PC-3 (cell line): Measurements from ENCODE around the gene RBMS3.

ENCODE experiments used
- EZH2 ChIP-seq: fragments of 300-600 bp; sonication (generic); IDR thresholded peaks from one replicate; pipeline ENCODE4 v1.6.1; 2017; ENCODE audit warnings: antibody characterized with exemption, mild to moderate bottlenecking, low read length; ENCODE audit not compliant: unreplicated experiment
- EZH2phosphoT487 ChIP-seq: fragments of 300-600 bp; sonication (generic); IDR thresholded peaks from 2 replicates; pipeline ENCODE4 v1.6.1; 2018; ENCODE audit warnings: mild to moderate bottlenecking, antibody characterized with exemption, low read length, borderline replicate concordance
- TF ChIP-seq, protein P1 (sequence below): fragments of 300-600 bp; sonication (generic); conservative IDR thresholded peaks from 2 replicates; pipeline ENCODE4 v1.5.1; 2017; ENCODE audit warnings: antibody characterized with exemption, low read depth, mild to moderate bottlenecking, low read length

DNA sequence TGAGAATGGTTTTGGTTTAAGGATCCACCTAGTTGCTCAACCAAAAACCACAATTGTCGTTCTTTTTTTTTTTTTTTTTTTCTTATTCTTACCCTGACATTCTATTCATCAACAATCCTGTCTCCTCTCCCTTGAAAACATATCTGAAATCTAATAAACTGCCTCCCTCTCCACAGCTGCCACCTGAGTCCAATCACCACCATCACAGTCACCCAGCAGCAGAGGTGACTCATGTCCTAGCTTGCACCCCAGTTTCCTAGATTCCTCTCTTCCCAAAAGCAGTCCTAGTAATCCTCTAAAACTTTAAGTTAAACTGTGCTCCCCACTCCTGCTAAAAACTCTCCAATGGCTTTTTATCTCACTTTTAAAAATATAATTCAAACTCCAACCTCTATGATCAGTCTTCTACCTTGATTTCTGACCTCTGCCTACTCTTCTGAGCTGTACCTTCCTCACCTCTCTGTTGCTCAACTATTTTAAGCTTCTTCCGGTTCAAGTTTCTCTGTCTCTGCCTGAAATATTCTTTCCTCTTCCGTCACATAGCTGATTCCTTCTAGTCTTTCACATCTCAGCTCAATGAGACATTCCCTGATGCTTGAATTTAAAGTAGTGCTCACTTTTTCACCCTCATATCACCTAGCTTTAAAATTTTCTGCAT, 33.7 kb upstream of the RBMS3 start:
- TF ChIP-seq EZH2 (no peak), EZH2phosphoT487 (no peak)
- TF ChIP-seq, protein P1, sequence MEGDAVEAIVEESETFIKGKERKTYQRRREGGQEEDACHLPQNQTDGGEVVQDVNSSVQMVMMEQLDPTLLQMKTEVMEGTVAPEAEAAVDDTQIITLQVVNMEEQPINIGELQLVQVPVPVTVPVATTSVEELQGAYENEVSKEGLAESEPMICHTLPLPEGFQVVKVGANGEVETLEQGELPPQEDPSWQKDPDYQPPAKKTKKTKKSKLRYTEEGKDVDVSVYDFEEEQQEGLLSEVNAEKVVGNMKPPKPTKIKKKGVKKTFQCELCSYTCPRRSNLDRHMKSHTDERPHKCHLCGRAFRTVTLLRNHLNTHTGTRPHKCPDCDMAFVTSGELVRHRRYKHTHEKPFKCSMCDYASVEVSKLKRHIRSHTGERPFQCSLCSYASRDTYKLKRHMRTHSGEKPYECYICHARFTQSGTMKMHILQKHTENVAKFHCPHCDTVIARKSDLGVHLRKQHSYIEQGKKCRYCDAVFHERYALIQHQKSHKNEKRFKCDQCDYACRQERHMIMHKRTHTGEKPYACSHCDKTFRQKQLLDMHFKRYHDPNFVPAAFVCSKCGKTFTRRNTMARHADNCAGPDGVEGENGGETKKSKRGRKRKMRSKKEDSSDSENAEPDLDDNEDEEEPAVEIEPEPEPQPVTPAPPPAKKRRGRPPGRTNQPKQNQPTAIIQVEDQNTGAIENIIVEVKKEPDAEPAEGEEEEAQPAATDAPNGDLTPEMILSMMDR: no peak
